ENCODE data around the gene LTBP2.

DNA sequence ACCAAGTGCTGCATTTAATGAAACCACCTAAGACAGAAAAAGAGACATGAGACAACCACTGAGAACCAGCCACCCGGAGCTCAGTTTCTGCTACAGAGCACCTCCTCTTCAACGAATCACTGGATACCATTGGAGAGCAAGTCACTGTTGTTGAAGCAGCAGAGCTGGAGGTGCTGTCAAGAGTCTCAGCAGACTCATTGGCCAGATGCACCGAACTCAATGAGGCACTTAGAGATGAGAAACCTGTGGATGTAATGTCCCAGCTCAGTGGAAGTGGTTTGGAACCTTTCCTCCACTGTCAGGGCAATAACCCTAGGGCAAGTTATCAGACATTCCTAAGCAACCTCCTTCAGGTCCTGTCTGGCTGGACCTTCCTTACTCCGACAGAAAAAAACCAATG lies 132.0 kb downstream of the LTBP2 start:
- TF ChIP-seq POLR2A (IDR thresholded peaks at IDR 0.05; ENCODE audit: low read length) (no peak), GATA1 (IDR thresholded peaks at IDR 0.05; ENCODE audit: low read depth, low read length) (no peak)
